ENCODE results near the gene NRIP3.
A peak's percentile ranks its signal among the peaks of the same experiment; 100 is the strongest.
"Not testable (repeated sequence)": the region's sequence is repeated elsewhere in the genome, so short reads cannot be mapped to it uniquely, and the experiment has no call there.

NRIP3 gene

DNA sequence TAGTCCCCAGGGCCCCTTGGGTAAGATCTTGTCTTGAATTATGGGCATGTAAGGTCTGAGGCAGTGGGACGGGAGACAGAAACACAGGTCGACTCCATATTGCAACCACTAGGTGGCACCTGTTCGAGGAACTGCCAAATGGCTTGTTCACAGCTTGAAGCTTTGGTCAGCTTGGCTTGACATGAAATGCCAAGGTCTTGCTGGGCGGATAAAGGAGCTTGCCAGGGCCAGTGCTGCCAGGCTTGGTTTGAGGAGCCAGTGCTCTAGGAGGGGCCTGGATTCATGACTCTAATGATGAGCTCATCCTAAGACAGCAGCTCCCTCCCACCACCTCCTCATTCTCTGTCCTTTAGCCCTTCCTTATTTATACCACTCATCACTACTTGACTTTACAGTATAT, 11.9 kb upstream of the NRIP3 start:
- peak; percentile 65 for DNase-seq

GRCh38 chr11:9014826-9015225, 11.0 kb upstream of the NRIP3 start:
- no peak for DNase-seq

DNA sequence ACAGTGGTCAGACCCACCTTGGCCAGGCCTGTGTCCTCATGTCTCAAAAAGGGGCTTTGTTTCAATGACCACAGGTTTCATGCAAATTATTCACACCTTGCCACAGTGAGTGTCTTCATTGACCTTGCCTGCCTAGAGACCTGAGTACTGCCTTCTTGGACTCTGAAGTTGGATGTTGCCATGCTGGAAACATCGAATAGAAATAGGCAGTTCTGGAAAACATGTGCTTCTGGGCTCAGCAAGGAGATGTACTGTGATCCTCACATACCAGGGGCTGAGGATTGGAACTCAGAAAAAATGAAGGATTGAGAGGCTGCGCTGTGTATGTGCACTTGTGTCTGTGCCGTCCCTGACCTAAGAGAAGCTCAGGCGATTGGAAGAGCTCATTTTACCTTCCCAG, 9.6 kb upstream of the NRIP3 start:
- no peak for DNase-seq

- not testable (repeated sequence) for DNase-seq
These were observed 5.7 kb upstream of the NRIP3 start for GRCh38 chr11:9009538-9009937.

DNA sequence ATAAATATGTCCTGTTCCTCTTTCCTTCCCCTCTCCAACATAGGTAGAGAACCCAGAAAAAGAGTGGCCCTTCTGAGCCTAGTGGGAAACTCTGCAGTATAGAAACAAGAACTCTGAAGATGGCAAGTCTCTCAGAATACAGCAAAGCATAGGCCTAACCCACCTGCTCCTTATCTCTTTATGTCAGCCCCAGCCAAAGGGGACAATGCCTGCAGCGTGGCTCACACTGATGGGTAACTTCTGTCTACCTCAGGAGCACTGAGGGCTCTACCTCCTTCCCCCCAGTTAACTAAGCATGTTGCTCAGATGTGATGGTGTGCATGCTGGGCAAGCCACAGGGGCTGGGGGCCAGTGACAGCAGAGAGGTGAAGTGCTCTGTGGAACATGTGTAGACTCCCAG, 4.9 kb upstream of the NRIP3 start:
- no peak for DNase-seq

DNA sequence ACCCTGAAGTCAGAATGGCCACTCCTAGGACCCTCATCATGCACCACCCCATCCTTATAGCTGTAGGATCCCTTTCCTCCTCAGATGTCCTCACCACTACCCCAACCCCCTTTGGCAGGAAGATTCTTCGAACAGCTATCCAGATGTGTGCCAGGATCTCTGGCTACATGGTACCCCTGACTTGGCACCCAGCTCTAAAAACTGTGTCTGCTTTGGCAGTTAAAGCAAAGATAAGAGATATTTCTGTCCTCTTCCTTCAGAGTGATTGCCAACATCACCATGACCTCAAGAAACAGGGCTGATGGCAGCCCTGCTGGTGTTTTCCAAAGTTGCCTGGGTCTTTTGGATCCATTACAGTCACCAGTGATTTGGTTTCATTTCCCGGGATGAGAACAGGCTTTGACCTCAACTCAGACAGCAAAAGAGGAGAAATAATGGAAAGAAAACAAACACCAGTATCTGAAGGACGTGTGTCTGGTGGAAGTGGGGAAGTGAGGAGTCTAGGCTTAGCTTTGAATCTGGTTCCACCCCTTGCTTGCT, 4.3 kb upstream of the NRIP3 start:
- no peak for DNase-seq

DNA sequence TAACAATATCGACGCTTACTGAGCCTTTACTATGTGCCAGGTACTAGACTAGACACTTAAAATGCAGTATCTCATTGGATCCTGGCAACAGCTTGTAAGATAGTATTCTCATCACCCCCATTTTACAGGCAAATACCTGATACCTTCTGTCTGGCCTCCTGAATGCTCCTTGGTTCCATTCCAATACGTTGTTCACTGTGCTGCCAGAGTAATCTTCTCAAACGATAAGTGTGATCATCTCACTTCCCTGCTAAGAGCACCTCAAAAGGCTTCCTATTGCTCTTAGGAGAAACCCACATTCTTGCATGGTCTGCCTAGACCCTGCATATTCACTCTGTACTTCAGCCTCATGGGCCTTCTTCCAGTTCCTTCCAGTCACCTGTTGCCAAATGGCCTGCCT, 1.3 kb upstream of the NRIP3 start:
- DNase-seq: no peak

GRCh38 chr11:9004183-9004926, 554 bp upstream of the NRIP3 start:
- no peak for DNase-seq

DNA sequence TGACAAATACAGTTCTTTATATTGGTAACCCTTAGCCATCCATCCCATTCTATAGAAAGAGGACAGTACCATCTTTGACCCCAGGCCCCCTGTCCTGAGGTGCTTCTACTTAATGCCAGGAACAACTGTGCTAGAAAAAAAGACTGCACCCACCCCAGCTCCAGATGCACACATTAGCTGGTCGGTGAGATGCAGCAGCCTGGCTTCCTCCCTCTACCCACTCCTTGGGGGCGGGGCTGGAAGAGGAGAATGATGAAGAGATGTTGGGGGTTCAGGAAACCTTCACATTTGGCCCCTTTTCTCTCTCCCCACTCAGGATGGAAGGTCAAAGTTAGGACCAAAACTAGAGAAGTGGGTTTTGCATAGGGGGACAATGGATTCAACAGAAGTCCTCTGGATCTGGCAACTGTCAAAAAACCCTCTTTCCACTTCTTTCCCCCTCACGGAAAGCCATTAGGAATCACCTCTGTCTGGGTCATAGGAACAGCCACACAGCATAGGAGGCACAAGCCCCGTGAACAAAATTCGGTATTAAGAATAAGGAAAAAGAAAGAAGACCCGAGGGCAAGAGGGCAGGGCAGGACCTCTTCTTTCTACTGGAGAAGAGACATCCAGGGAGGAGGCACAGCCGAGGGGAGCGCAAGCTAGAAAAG, 755 bp downstream of the NRIP3 start:
- peak; percentile 25 for DNase-seq

DNA sequence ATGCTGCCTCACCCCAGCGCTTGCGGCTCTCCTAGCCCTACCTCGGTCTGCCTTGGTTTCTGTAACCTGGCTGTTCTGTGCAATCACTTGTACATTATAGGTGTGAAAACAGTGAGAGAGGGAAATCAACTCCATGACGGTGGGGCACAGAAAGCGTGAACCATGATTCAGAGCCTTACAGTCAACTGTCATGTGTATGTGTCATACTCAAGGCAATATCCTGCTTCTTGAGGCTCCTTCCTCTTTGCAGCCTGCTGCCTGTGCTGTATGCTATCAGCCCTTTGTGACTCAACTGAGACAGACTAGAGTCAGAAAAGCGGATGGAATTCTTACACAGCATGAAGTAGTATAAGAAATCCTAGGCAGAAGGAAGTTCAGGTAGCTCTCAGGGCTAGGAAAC, 2.1 kb downstream of the NRIP3 start:
- DNase-seq: peak; percentile 69

DNA sequence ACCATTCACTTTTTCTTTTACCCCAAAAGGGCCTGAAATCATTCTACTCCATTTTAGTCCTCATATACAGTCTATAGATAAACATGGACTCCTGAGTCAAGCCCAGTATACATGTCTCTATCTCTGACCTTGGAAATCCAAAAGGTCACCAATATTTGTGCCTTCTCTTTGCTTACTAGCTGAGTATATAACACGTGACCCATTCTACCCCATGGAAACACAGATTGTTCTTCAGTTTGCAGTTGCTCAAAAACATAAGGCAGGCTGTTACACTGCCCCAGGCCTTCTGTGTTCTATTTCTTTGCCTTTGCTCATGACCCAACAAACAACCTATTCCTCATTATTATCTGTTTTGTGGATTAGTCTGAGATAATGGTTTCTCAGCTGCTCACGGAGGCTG, 5.8 kb downstream of the NRIP3 start:
- DNase-seq: no peak

GRCh38 chr11:8997451-8997850, 6.3 kb downstream of the NRIP3 start:
- no peak for DNase-seq

DNA sequence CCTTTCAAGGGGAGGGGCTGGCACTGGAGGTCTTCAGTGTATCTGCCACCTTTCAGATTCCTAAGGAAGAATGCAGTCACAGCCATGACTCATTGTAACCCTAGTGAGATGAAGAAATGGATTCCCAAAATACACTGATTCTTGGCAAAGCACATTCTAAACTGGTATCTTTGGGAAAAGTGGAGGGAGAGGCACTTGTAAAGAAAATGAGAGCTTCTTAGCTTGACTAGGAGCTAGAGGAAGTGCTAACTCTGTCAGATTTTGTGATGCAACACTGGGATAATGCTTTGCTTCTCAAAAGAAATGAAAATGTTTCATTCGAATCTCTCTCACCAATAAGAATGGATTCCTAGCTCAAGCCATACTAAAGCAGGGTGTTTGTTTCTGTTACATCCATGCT, 14.3 kb downstream of the NRIP3 start:
- no peak for DNase-seq

DNA sequence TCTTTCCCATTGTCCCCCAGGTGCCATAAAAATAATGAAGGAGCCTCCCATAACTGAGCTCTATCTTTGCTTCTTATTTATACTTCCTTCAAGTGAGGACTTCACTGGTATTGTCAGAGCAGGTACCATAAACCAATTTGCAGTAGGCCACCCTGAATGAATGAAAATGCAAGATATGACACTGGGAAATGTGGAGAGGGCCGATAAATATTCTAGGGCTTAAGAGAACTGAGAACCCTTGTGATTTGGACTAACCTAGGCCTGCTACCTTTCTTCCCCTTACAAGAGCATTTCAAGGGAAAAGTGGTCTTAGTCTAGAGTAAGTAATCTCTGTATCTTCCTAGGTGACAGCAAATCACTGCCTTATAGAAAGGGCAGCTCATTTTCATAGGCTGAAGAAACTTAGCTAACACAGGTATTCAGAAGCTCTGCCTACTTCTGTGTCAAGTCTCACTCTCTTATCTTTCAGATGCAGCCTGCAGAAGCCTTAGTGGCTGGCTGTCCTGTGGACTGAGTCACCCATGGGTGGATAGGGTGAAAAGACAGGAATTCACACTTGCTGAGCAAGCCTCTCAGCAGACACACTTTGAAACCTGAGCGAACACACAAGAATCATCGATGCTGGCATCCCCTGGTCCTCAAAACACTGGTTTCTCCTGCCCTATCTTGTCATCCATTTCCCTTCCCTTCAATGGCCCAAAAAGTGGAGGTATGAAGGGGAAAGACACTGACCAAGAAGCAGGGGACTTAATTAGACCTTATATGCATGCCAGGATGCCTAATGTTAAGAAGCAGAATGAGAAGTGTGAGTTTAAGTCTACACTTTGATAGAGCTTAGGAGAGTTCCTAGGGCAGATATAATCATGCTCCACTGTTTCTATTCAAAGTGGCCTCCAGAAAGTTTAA, 15.2 kb downstream of the NRIP3 start:
- no peak for DNase-seq

- DNase-seq: no peak
These were observed 16.4 kb downstream of the NRIP3 start for GRCh38 chr11:8987446-8987845.

- DNase-seq: not testable (repeated sequence)
These were observed 17.0 kb downstream of the NRIP3 start for GRCh38 chr11:8986772-8987171.

DNA sequence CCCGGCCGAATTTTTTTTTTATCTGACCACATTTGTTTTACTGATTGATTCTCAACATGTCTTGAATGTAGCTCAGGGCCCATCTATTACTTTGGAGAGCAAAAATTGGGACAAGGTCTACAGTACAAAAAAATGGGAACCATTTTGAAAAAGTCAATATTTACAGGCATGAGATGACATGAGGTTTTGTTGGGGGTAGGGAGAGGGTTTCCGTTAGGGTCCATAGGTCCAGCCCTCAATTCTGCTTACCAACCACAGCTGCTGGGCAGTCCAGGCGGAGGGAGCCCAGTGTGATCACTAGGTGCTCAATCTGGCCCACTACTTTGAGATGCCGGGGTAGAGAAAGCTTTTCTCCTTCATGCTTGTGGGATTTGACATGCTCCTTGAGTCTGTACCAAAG, 18.3 kb downstream of the NRIP3 start:
- DNase-seq: no peak

GRCh38 chr11:8983552-8983951, 20.2 kb downstream of the NRIP3 start:
- DNase-seq: no peak

DNA sequence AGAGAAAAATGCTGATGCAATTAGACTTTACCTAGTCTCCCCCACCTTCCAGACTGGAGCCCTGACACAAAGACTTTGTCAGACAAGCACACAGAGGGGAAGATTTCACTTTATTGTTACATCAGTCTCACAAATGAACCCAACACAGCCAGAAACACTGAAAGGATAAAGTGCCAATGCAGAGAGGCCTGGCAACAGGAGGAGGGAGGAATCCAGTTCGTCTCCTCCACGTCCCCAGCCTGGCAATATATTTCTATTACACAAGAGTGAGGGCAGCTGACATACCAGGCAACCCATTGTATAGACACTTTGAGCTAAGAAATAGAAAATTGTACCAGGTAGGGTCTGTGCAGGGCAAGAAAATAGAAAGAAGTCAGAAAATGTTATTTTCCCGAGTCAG, 23.3 kb downstream of the NRIP3 start:
- DNase-seq: no peak

DNA sequence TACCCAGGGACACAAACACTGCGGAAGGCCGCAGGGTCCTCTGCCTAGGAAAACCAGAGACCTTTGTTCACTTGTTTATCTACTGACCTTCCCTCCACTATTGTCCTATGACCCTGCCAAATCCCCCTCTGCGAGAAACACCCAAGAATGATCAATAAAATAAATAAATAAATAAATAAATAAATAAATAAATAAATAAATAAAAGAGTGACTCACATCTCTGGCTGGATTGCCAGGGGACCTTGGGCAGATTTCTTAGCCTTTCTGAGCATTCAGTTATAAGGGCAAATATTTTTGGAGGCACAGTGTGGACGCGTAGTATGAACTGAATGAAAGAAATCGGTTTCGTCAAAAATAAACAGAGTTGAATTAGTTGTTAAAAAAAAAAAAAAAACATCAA, 24.4 kb downstream of the NRIP3 start:
- DNase-seq: not testable (repeated sequence)

- DNase-seq: no peak
These were observed 30.7 kb downstream of the NRIP3 start for GRCh38 chr11:8973121-8973520.

GRCh38 chr11:8971924-8972316, 31.9 kb downstream of the NRIP3 start:
- no peak for DNase-seq

DNA sequence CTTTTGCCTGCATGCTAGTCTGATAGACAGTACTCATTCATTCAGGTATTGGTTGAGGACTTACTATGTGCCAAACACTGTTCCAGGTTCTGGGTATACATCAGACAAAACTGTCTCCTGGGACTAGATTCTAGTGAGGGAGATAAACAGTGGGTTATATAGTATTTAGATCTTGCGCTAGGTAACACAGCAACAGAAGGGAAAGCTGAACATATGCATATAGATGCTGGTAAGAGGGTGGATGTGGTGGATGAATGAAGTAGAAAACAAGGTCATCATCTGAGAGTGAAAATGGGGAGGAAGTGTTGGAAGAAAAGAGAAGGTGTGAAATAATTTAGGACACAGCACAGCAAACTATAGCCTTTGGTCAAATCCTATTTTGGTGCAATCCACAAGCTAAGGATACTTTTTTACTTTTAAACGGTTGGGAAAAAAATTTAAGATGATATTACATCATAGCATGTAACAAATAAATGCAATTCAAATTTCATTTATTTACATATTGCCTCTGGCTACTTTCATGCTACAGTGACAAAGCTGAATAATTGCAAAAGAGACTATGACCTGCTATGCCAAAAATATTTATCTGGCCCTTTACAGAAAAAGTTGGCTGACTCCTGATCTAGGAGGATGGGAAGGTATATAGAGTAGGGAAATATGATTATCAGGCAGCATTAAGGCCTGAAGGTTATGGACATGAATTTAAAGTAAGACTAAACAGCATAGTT, 32.4 kb downstream of the NRIP3 start:
- DNase-seq: no peak
